ENCODE data around the gene ELOVL7.
"Not testable (repeated sequence)": the region's sequence is repeated elsewhere in the genome, so short reads cannot be mapped to it uniquely, and the experiment has no call there.

The ELOVL7 gene

DNA sequence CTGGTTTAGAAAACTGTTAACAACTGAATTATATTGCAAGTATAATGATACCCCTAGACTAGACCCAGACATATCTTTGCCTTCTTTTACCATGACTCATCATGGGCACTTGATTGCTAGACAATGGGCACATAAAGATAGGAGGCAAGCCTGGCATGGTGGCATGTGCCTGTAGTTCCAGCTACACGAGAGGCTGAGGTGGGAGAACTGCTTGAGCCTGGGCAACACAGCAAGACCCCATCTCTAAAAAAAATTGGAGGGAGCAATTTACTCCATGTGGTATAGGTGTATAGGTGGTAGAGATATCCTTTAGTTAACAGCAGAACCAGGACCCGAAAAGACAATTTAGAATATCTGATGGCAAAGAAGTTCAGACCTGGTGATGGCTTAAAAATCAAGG lies 51.6 kb downstream of the ELOVL7 start:
- DNase-seq, result no peak

GRCh38 chr5:60789551-60789950 lies 54.5 kb downstream of the ELOVL7 start:
- DNase-seq, result no peak

GRCh38 chr5:60788863-60789513 lies 55.1 kb downstream of the ELOVL7 start:
- DNase-seq, result no peak

DNA sequence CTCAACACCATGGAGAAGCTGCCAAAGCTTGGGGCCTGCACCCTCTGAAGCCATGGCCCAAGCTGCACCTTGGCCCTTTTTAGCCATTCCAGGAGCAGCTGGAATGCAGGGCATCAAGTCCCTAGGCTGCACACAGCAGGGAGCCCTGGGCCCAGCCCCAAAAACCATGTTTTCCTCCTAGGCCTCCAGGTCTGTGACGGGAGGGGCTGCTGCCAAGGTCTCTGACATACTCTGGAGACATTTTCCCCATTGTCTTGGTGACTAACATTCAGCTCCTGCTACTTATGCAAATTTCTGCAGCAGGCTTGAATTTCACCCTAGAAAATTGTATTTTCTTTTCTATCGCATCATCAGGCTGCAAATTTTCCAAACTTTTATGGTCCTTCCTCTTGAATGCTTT lies 64.6 kb downstream of the ELOVL7 start:
- no peak for DNase-seq

DNA sequence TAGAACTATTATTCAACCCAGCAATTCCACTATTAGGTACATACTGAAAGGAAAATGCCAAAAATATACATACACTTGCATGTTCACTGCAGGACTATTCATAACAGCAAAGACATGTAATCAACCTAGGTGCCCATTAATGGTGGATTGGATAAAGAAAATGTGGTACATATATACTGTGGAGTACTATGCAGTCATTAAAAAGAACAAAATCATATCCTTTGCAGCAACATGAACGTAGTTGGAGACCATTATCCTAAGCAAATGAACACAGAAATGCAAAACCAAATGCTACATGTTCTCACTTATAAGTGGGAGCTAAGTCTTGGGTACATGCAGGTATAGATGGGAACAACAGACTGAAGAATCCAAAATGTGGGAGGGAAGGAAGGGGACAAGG lies 67.7 kb downstream of the ELOVL7 start:
- no peak for DNase-seq

GRCh38 chr5:60765019-60765709 lies 78.9 kb downstream of the ELOVL7 start:
- DNase-seq, result no peak

DNA sequence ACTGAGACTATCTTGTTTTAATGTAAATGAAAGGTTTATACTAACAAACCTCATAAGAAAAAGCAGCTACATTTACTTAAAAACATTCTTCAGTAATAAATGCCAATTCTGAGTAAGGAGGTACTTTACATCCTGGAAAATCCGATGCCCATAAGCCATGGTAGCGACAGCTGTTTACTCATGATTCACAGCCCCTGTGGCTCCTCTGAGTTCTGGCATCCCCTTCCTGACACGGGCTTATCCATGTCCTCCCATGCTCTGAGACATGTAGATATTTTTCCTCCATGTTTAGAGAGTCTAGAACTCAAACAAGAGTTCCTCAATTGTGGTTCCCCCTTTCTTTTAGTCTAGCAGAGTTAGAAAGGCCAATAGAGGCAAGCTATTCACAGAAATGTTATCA lies 81.0 kb downstream of the ELOVL7 start:
- no peak for DNase-seq

- DNase-seq, result no peak
These were observed 89.6 kb downstream of the ELOVL7 start for GRCh38 chr5:60754495-60754894.

- DNase-seq, result no peak
These were observed 99.4 kb downstream of the ELOVL7 start for GRCh38 chr5:60744682-60745081.

DNA sequence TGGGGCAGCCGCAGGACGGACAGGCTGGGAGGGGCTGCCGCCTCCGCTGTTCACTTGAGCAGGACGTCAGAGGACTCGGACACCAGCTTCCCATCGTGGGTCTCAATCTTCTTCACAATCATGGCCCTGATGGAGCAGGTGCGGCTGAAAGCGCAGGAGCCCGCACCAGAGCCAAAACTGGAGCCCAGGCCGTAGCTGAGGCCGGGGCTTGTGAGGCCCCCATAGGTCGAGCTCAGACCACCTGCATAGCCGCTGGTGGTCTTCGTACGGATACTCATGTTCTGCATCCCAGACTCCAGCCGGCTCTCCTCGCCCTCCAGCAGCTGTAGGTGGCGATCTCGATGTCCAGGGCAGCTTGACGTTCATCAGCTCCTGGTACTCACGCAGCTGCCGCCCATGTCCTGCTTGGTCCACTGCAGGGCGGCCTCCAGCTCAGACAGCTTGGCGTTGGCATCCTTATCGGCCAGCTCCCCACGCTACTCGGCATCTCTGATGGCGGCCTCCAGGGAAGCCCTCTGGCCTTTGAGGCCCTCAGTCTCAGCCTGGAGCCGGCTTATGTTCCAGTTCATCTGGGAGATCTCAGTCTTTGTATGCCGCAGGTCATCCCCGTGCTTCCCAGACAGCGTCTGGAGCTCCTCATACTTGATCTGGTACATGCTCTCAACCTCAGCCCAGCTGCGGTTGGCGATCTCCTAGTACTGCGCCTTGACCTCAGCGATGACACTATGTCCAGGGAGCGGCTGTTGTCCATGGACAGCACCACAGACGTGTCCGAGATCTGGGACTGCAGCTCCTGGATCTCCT lies 100.4 kb downstream of the ELOVL7 start:
- DNase-seq, result no peak

- DNase-seq, result no peak
These were observed 103.7 kb downstream of the ELOVL7 start for GRCh38 chr5:60740322-60740721.

- DNase-seq, result no peak
These were observed 105.1 kb downstream of the ELOVL7 start for GRCh38 chr5:60738933-60739332.

DNA sequence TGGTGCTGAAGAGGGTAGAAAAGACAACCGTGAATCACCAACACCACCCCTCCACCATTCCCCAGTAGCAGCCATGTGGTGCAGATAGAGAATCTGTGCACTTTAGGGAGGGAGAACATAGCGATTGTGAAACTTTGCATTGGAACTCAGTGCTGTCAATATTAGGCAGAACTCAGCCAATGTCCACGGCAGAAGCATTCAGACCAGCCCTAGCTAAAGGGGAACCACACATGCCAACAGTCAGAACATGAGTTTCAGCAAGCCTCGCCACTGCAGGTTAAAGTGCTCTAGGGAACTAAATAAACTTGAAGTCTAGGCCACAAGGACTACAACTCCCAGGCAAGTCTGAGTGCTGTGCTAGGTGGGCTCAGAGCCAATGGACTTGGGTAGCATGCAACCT lies 105.6 kb downstream of the ELOVL7 start:
- DNase-seq, result no peak

- DNase-seq, result not testable (repeated sequence)
These were observed 113.2 kb downstream of the ELOVL7 start for GRCh38 chr5:60730858-60731257.

- no peak for DNase-seq
These were observed 116.9 kb downstream of the ELOVL7 start for GRCh38 chr5:60727033-60727679.

DNA sequence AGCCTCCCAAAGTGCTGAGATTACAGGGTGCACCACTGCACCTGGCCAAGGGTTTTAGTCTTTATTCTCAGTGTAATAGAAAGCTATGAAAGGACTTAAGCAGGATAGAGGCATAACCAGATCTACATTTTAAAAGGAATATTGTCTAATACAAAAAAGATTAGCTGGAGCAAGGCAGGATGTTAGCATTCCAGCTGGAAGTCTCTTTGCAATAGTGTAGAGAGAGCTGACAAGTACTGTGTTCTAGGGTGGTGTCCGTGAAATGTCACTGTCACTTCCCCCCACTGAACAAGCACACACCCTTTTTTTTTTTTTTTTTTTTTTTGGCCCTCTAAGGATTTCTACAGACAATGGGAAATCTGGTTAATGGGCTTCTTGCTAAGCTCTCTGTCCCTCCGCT lies 119.9 kb downstream of the ELOVL7 start:
- DNase-seq, result no peak

DNA sequence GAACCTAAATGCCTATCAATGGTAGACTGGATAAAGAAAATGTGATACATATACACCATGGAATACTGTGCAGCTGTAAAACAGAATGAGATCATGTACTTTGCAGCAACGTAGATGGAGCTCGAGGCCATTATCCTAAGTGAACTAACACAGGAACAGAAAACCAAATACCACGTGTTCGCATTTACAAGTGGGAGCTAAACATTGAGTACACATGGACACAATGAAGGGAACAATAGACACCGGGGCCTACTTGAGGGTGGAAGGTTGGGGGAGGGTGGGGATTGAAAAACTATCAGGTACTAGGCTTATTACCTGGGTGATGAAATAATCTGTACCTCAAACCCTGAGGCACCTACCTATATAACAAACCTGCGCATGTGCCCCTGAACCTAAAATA lies 121.7 kb downstream of the ELOVL7 start:
- no peak for DNase-seq

GRCh38 chr5:60719329-60719728 lies 124.7 kb downstream of the ELOVL7 start:
- no peak for DNase-seq

GRCh38 chr5:60718166-60718892 lies 125.7 kb downstream of the ELOVL7 start:
- no peak for DNase-seq

DNA sequence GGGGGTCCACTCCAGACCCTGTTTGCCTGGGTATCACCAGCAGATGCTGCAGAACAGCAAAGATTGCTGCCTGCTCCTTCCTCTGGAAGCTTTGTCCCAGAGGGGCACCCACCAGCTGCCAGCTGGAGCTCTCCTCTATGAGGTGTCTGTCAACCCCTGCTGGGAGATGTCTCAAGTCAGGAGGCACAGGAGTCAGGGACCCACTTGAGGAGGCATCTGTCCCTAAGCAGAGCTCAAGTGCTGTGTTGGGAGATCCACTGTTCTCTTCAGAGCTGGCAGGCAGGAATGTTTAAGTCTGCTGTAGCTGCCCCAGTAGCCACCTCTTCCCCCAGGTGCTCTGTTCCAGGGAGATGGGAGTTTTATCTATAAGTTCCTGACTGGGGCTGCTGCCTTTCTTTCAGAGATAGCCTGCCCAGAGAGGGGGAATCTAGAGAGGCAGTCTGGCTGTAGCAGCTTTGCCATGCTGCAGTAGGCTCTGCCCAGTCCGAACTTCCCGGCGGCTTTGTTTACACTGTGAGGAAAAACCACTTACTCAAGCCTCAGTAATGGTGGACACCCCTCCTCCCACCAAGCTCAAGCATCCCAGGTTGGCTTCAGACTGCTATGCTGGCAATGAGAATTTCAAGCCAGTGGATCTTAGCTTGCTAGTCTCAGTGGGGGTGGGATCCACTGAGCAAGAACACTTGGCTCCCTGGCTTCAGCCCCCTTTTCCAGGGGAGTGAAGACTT lies 128.7 kb downstream of the ELOVL7 start:
- not testable (repeated sequence) for DNase-seq

DNA sequence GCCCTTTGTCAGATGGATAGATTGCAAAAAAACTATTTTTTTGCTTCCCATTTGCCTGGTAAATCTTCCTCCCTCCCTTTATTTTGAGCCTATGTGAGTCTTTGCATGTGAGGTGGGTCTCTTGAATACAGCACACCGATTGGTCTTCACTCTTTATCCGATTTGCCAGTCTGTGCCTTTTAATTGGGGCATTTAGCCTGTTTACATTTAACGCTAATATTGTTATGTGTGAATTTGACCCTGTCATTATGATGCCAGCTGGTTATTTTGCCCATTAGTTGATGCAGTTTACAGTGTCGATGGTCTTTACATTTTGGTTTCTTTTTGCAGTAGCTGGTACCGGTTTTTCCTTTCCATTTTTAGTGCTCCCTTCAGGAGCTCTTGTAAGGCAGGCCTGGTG lies 131.1 kb downstream of the ELOVL7 start:
- DNase-seq, result no peak

GRCh38 chr5:60711892-60712291 lies 132.2 kb downstream of the ELOVL7 start:
- not testable (repeated sequence) for DNase-seq
